H1 (cell line): ENCODE data around the gene CTDP1. TPM values are rescaled to one million over a fixed set of nuclear protein-coding genes. Genes with fewer than 3 reads are reported as not detected.
"Not testable (repeated sequence)": the region's sequence is repeated elsewhere in the genome, so short reads cannot be mapped to it uniquely, and the experiment has no call there.

ENCODE experiments used
- CTCF ChIA-PET: fragments of 300-600 bp; sonication (Branson Sonifier 250); formaldehyde crosslinking; loops from one replicate; lab custom pipeline; 2021; ENCODE audit not compliant: partially characterized antibody; lab: Charles Lee
- POLR2A ChIA-PET: fragments of 300-600 bp; sonication (Branson Sonifier 250); formaldehyde crosslinking; loops from one replicate; lab custom pipeline; 2021; ENCODE audit warnings: inconsistent platforms; ENCODE audit not compliant: partially characterized antibody; lab: Charles Lee
- DNase-seq, 2 experiments: peaks; one replicate each; pipeline versions ENCODE4 v3.0.0 to v3.0.0-alpha.2; 2010 to 2022; ENCODE audit warnings: low spot score in 2 of 2, low read depth in 1 of 2, mixed read lengths in 1 of 2
- FAIRE-seq: peaks from 2 replicates; lab custom pipeline; 2011; peaks lifted over from hg19 to GRCh38; lab: Jason Lieb, UNC
- H2AFZ ChIP-seq: 2 replicates; pipeline ENCODE4 v1.8.1; 2012; ENCODE audit warnings: low read length, inconsistent platforms
- H2AK5ac ChIP-seq: 2 replicates; pipeline ENCODE4 v1.6.1; 2013; ENCODE audit warnings: low read depth, low read length
- H2BK120ac ChIP-seq: replicated peaks from 2 replicates; pipeline ENCODE3; 2013; ENCODE audit warnings: low read depth, low read length, inconsistent platforms
- H2BK12ac ChIP-seq: 2 replicates; pipeline ENCODE4 v1.6.1; 2013; ENCODE audit warnings: low read depth, low read length
- H2BK15ac ChIP-seq: 2 replicates; pipeline ENCODE4 v1.6.1; 2013; ENCODE audit warnings: low read length
- H2BK20ac ChIP-seq: 2 replicates; pipeline ENCODE4 v1.6.1; 2013; ENCODE audit warnings: low read length
- H2BK5ac ChIP-seq: 2 replicates; pipeline ENCODE4 v1.6.1; 2013; ENCODE audit warnings: low read depth, low read length
- H3K14ac ChIP-seq: 2 replicates; pipeline ENCODE4 v1.6.1; 2013; ENCODE audit warnings: inconsistent platforms; ENCODE audit not compliant: insufficient read length
- H3K18ac ChIP-seq: 2 replicates; pipeline ENCODE4 v1.6.1; 2013; ENCODE audit warnings: low read length; ENCODE audit errors: extremely low read depth
- H3K23ac ChIP-seq: 2 replicates; pipeline ENCODE4 v1.6.1; 2013; ENCODE audit warnings: inconsistent platforms; ENCODE audit not compliant: insufficient read length
- H3K23me2 ChIP-seq: 2 replicates; pipeline ENCODE4 v1.6.1; 2013; ENCODE audit warnings: low read depth, low read length
- H3K27ac ChIP-seq: 2 replicates; pipeline ENCODE4 v1.6.1; 2011; ENCODE audit warnings: low read depth, low read length, inconsistent platforms
- H3K27me3 ChIP-seq, 4 experiments: replicated peaks in 1 of 4; 1 replicate in 1 of 4; 2 replicates in 3 of 4; pipeline versions ENCODE4 v1.6.1 to v1.8.1; 2011 to 2013; ENCODE audit warnings: low read length in 3 of 4, mild to moderate bottlenecking in 3 of 4, inconsistent platforms in 2 of 4, mixed read lengths in 2 of 4, moderate library complexity in 1 of 4; ENCODE audit not compliant: control insufficient read depth in 3 of 4, insufficient read depth in 3 of 4; ENCODE audit errors: extremely low read depth in 1 of 4
- H3K36me3 ChIP-seq, 4 experiments: 2 replicates each; pipeline versions ENCODE4 v1.6.1 to v1.8.1; 2011 to 2013; ENCODE audit warnings: mild to moderate bottlenecking in 4 of 4, low read length in 3 of 4, moderate library complexity in 2 of 4, control low read depth in 1 of 4, inconsistent platforms in 1 of 4; ENCODE audit not compliant: insufficient read depth in 4 of 4, control insufficient read depth in 2 of 4
- H3K4ac ChIP-seq: replicated peaks from 2 replicates; pipeline ENCODE3; 2013; ENCODE audit warnings: low read length, low read depth, mixed read lengths, inconsistent platforms; ENCODE audit not compliant: insufficient read length
- H3K4me1 ChIP-seq, 4 experiments: replicated peaks in 1 of 4; 1 replicate in 1 of 4; 2 replicates in 3 of 4; pipeline versions ENCODE4 v1.6.1 to v1.8.1; 2011 to 2013; ENCODE audit warnings: low read length in 3 of 4, inconsistent platforms in 2 of 4, mixed read lengths in 1 of 4; ENCODE audit not compliant: insufficient read depth in 4 of 4, control insufficient read depth in 3 of 4
- H3K4me2 ChIP-seq, 2 experiments: 2 replicates each; pipeline versions ENCODE4 v1.6.1 to v1.8.1; 2011 to 2013; ENCODE audit warnings: low read depth in 2 of 2, low read length in 2 of 2, control low read depth in 1 of 2, inconsistent platforms in 1 of 2, mild to moderate bottlenecking in 1 of 2; ENCODE audit not compliant: insufficient read depth in 1 of 2
- H3K4me3 ChIP-seq, 4 experiments: fragments of 200-600, 300-600 bp in 1 of 4; sonication (generic), shearing (Covaris generic), sonication (Bioruptor Twin) in 1 of 4; 2 replicates each; pipeline versions ENCODE4 v1.5.1 to v1.8.1; 2011 to 2016; ENCODE audit warnings: low read length in 4 of 4, low read depth in 3 of 4, control low read depth in 2 of 4, inconsistent platforms in 2 of 4, mild to moderate bottlenecking in 2 of 4, mixed read lengths in 1 of 4, moderate library complexity in 1 of 4; ENCODE audit not compliant: insufficient read depth in 2 of 4; ENCODE audit errors: extremely low read depth in 1 of 4
- H3K56ac ChIP-seq: replicated peaks from 2 replicates; pipeline ENCODE3; 2013; ENCODE audit warnings: low read depth, mild to moderate bottlenecking, mixed read lengths, low read length, inconsistent platforms; ENCODE audit not compliant: insufficient read length
- H3K79me1 ChIP-seq: 2 replicates; pipeline ENCODE4 v1.6.1; 2013; ENCODE audit warnings: low read depth, low read length, control low read depth
- H3K79me2 ChIP-seq, 2 experiments: 2 replicates each; pipeline versions ENCODE4 v1.6.1 to v1.8.1; 2012 to 2013; ENCODE audit warnings: low read length in 2 of 2, mild to moderate bottlenecking in 2 of 2, inconsistent platforms in 1 of 2; ENCODE audit not compliant: insufficient read depth in 2 of 2, control insufficient read depth in 1 of 2
- H3K9ac ChIP-seq, 4 experiments: replicated peaks in 1 of 4; 1 replicate in 1 of 4; 2 replicates in 3 of 4; pipeline versions ENCODE4 v1.6.1 to v1.8.1; 2011 to 2013; ENCODE audit warnings: low read depth in 3 of 4, low read length in 3 of 4, control low read depth in 2 of 4, mild to moderate bottlenecking in 2 of 4, moderate library complexity in 2 of 4, inconsistent platforms in 1 of 4; ENCODE audit errors: extremely low read depth in 1 of 4
- H3K9me3 ChIP-seq, 2 experiments: 2 replicates each; pipeline versions ENCODE4 v1.6.1 to v1.8.1; 2012 to 2013; ENCODE audit warnings: mild to moderate bottlenecking in 2 of 2, moderate library complexity in 2 of 2, control low read depth in 1 of 2, inconsistent platforms in 1 of 2, low read depth in 1 of 2, low read length in 1 of 2, mixed read lengths in 1 of 2; ENCODE audit not compliant: insufficient read depth in 2 of 2
- H4K20me1 ChIP-seq, 2 experiments: replicated peaks in 1 of 2; 2 replicates each; pipeline versions ENCODE3 to v1.8.1; 2011 to 2013; ENCODE audit warnings: inconsistent platforms in 2 of 2, low read length in 2 of 2, mild to moderate bottlenecking in 1 of 2; ENCODE audit not compliant: insufficient read depth in 2 of 2, control insufficient read depth in 1 of 2
- H4K5ac ChIP-seq: 2 replicates; pipeline ENCODE4 v1.6.1; 2013; ENCODE audit warnings: low read length, low read depth, mixed read lengths, inconsistent platforms; ENCODE audit not compliant: insufficient read length
- H4K8ac ChIP-seq: 2 replicates; pipeline ENCODE4 v1.8.0; 2013; ENCODE audit warnings: mild to moderate bottlenecking, moderate library complexity, low read length, inconsistent platforms; ENCODE audit not compliant: insufficient read depth; ENCODE audit errors: extremely low read depth
- H4K91ac ChIP-seq: replicated peaks from 2 replicates; pipeline ENCODE3; 2013; ENCODE audit warnings: low read length, mixed read lengths, inconsistent platforms; ENCODE audit not compliant: insufficient read length
- CREB1 ChIP-seq: IDR thresholded peaks from 2 replicates; pipeline ENCODE4 v1.6.1; 2012; ENCODE audit warnings: inconsistent platforms
- WGBS, 2 experiments: shearing (Covaris generic) in 1 of 2; methylation state at CpG; one replicate each; pipeline versions ENCODE4 v1.1.6 to v1.1.7; 2013 to 2015; ENCODE audit warnings: low lambda C conversion rate in 2 of 2, mixed read lengths in 2 of 2, inconsistent platforms in 1 of 2, low coverage in 1 of 2, missing lambda C conversion rate in 1 of 2; ENCODE audit not compliant: insufficient replicate concordance in 2 of 2, insufficient coverage in 1 of 2, insufficient read length in 1 of 2; ENCODE audit errors: extremely low coverage in 1 of 2, missing lambda C conversion rate in 1 of 2; 5-methylcytosine and 5-hydroxymethylcytosine counted together
- polyA plus RNA-seq, 7 experiments: library from polyadenylated mRNA; depleted of rRNA in 3 of 7; stranded (reverse) in 5 of 7; unstranded in 2 of 7; fragments of >200 nt in 5 of 7; fragments of 200-250 nt in 2 of 7; gene quantifications; 1 replicate in 5 of 7; 2 replicates in 1 of 7; 4 replicates in 1 of 7; pipeline versions ENCODE4 v1.2.1 to v1.2.3, GENCODE V29; 2011 to 2013; ENCODE audit warnings: missing spikeins in 2 of 7, mixed read lengths in 2 of 7
- total RNA-seq: library from RNA; stranded (reverse); fragmentation: NEBNext Ultra II Directional; extraction: Animal tissue kit (Norgen Biotek cat#: 25700); gene quantifications from 2 replicates; pipeline ENCODE4 v1.2.1, GENCODE V29; 2021

The CTDP1 gene
- total and polyA plus RNA-seq, 2 of the 8 experiments (the other 6 are each of a cell fraction or from before 2014, with no cell fraction given), result 16.6 to 37.0 TPM

- H3K4me1 ChIP-seq, H2BK20ac ChIP-seq, H2BK12ac ChIP-seq, H3K4me3 ChIP-seq, H3K27me3 ChIP-seq, H3K9me3 ChIP-seq, H3K9ac ChIP-seq, H3K18ac ChIP-seq, H3K56ac ChIP-seq, H2BK15ac ChIP-seq, H4K91ac ChIP-seq, H3K79me2 ChIP-seq, H2BK120ac ChIP-seq, H2AK5ac ChIP-seq, H4K5ac ChIP-seq, H4K8ac ChIP-seq, H3K4me2 ChIP-seq, DNase-seq, CTCF ChIA-PET, H3K23me2 ChIP-seq, H3K4ac ChIP-seq, H2BK5ac ChIP-seq, H3K79me1 ChIP-seq, H3K27ac ChIP-seq, FAIRE-seq, H2AFZ ChIP-seq, POLR2A ChIA-PET, H3K23ac ChIP-seq, H3K14ac ChIP-seq: not testable (repeated sequence)
- peak; percentile 3; the same call in 1 of the 2 replicates for TF ChIP-seq CREB1
- Histone ChIP-seq H4K20me1 (peaks cover 6 to 13% of the 10 kb centered on the region in 2 experiments), H3K36me3 (peaks cover 6 to 36% (median 20%) of the 10 kb centered on the region in 4 experiments; a peak in 6 of 8 replicates)
- 85% methylated on average over 17 of the region's 19 CpGs; no CpG with 5 or more reads in 1 of the 2 experiments for WGBS, 2 experiments
Measured at GRCh38 chr18:79719478-79720358, 40.1 kb downstream of the CTDP1 start.
